ENCODE measurements around the gene PRSS21.

- TF ChIP-seq ZNF263 (CRISPR knock-in tag; IDR thresholded peaks at IDR 0.05; ENCODE audit: low read depth) (no peak), CTCF (IDR thresholded peaks at IDR 0.05) (no peak), CDX4 (CRISPR knock-in tag; IDR thresholded peaks at IDR 0.05; ENCODE audit: borderline replicate concordance) (no peak), ZNF512 (CRISPR knock-in tag; IDR thresholded peaks at IDR 0.05; ENCODE audit: borderline replicate concordance) (no peak), OVOL2 (CRISPR knock-in tag; IDR thresholded peaks at IDR 0.05; ENCODE audit: borderline replicate concordance) (no peak), ATF2 (CRISPR knock-in tag; IDR thresholded peaks at IDR 0.05; ENCODE audit: borderline replicate concordance, low read depth) (no peak), USF1 (CRISPR knock-in tag; IDR thresholded peaks at IDR 0.05) (no peak), PRDM15 (CRISPR knock-in tag; IDR thresholded peaks at IDR 0.05) (no peak), JUN (CRISPR knock-in tag; IDR thresholded peaks at IDR 0.05) (no peak), ZNF232 (CRISPR knock-in tag; IDR thresholded peaks at IDR 0.05) (no peak), CBFB (CRISPR knock-in tag; IDR thresholded peaks at IDR 0.05; ENCODE audit: low read depth) (no peak)
These were observed 22.8 kb downstream of the PRSS21 start for GRCh38 chr16:2839650-2840450.

Measured in WTC11 (cell line).